BE2C (cell line): ENCODE measurements around the gene SLC6A9.

Experiments used
- DNase-seq: peaks from one replicate; pipeline ENCODE4 v3.0.0-alpha.2; 2020
- H3K27me3 ChIP-seq: fragments of 250-450 bp; sonication (Bioruptor Pico); 2 replicates; pipeline ENCODE4 v1.5.1; 2020; ENCODE audit warnings: mild to moderate bottlenecking
- H3K36me3 ChIP-seq: fragments of 250-450 bp; sonication (Bioruptor Pico); 2 replicates; pipeline ENCODE4 v1.5.1; 2020; ENCODE audit warnings: mild to moderate bottlenecking
- H3K4me1 ChIP-seq: fragments of 250-450 bp; sonication (Bioruptor Pico); 2 replicates; pipeline ENCODE4 v1.5.1; 2020
- H3K4me3 ChIP-seq: 2 replicates; pipeline ENCODE4 v1.5.1; 2011; ENCODE audit warnings: low read depth, low read length
- H3K9me3 ChIP-seq: fragments of 250-450 bp; sonication (Bioruptor Pico); 2 replicates; pipeline ENCODE4 v1.5.1; 2020
- CTCF ChIP-seq: IDR thresholded peaks from 2 replicates; pipeline ENCODE4 v1.5.1; 2012; ENCODE audit warnings: mild to moderate bottlenecking, low read depth, low read length

SLC6A9 gene

GRCh38 chr1:43960798-43961197 is 70.5 kb downstream of the SLC6A9 start:
- H3K27me3 ChIP-seq, result no peaks in the 10 kb centered on the region
- H3K36me3 ChIP-seq, result 0 out of 2 replicates have a peak, but pooled peaks cover 3% of the 10 kb centered on the region
- DNase-seq, result no peak
- H3K4me3 ChIP-seq, result no peak overlapping the region
- no peaks in the 10 kb centered on the region for H3K9me3 ChIP-seq
- TF ChIP-seq CTCF, result no peak
- H3K4me1 ChIP-seq, result no peaks in the 10 kb centered on the region

- H3K9me3 ChIP-seq, result no peaks in the 10 kb centered on the region
- no peaks in the 10 kb centered on the region for H3K4me1 ChIP-seq
- no peaks in the 10 kb centered on the region for H3K27me3 ChIP-seq
- H3K4me3 ChIP-seq, result no peak overlapping the region
- no peak for TF ChIP-seq CTCF
- 0 out of 2 replicates have a peak, but pooled peaks cover 3% of the 10 kb centered on the region for H3K36me3 ChIP-seq
- DNase-seq, result no peak
Measured at GRCh38 chr1:43958351-43959255, 72.7 kb downstream of the SLC6A9 start.

- no peak overlapping the region for H3K4me3 ChIP-seq
- no peaks in the 10 kb centered on the region for H3K9me3 ChIP-seq
- H3K36me3 ChIP-seq, result 0 out of 2 replicates have a peak, but pooled peaks cover 3% of the 10 kb centered on the region
- no peaks in the 10 kb centered on the region for H3K4me1 ChIP-seq
- DNase-seq, result no peak
- no peak for TF ChIP-seq CTCF
- no peaks in the 10 kb centered on the region for H3K27me3 ChIP-seq
Measured at GRCh38 chr1:43957407-43958040, 73.7 kb downstream of the SLC6A9 start.

GRCh38 chr1:43956234-43956633 is 75.0 kb downstream of the SLC6A9 start:
- Histone ChIP-seq H3K27me3 (no peaks in the 10 kb centered on the region), H3K4me1 (no peaks in the 10 kb centered on the region), H3K4me3 (no peak overlapping the region), H3K9me3 (no peaks in the 10 kb centered on the region), H3K36me3 (0 out of 2 replicates have a peak, but pooled peaks cover 3% of the 10 kb centered on the region)
- no peak for TF ChIP-seq CTCF
- no peak for DNase-seq

GRCh38 chr1:43954036-43954435 is 77.2 kb downstream of the SLC6A9 start:
- H3K36me3 ChIP-seq, result peaks cover 3% of the 10 kb centered on the region; the same call in 1 of the 2 replicates
- H3K9me3 ChIP-seq, result no peaks in the 10 kb centered on the region
- TF ChIP-seq CTCF, result no peak
- no peaks in the 10 kb centered on the region for H3K27me3 ChIP-seq
- no peaks in the 10 kb centered on the region for H3K4me1 ChIP-seq
- no peak overlapping the region for H3K4me3 ChIP-seq
- DNase-seq, result no peak

- Histone ChIP-seq H3K27me3 (no peaks in the 10 kb centered on the region), H3K4me1 (no peaks in the 10 kb centered on the region), H3K9me3 (no peaks in the 10 kb centered on the region), H3K36me3 (peaks cover 3% of the 10 kb centered on the region; the same call in 1 of the 2 replicates), H3K4me3 (no peak overlapping the region)
- DNase-seq, result no peak
- no peak for TF ChIP-seq CTCF
Measured at GRCh38 chr1:43953361-43953760, 77.9 kb downstream of the SLC6A9 start.
